Left ventricle myocardium inferior (tissue), 1 donor: ENCODE data around the gene PIK3CB. TPM values are rescaled to one million over a fixed set of nuclear protein-coding genes. Genes with fewer than 3 reads are reported as not detected.
A peak's percentile ranks its signal among the peaks of the same experiment; 100 is the strongest.
"Not testable (repeated sequence)": the region's sequence is repeated elsewhere in the genome, so short reads cannot be mapped to it uniquely, and the experiment has no call there.

Experiments
- DNase-seq: peaks from one replicate; pipeline ENCODE4 v3.0.0-alpha.2; 2020
- H3K27ac ChIP-seq: fragments of 200-600 bp; replicated peaks from 2 replicates; pipeline ENCODE4 v1.8.0; 2021
- H3K27me3 ChIP-seq: fragments of 200-600 bp; 2 replicates; pipeline ENCODE4 v1.8.0; 2021; ENCODE audit warnings: low read depth
- H3K36me3 ChIP-seq: fragments of 200-600 bp; 2 replicates; pipeline ENCODE4 v1.8.0; 2021
- H3K4me1 ChIP-seq: fragments of 200-600 bp; 2 replicates; pipeline ENCODE4 v1.8.0; 2021
- H3K4me3 ChIP-seq: fragments of 200-600 bp; 2 replicates; pipeline ENCODE4 v1.8.0; 2021; ENCODE audit warnings: mild to moderate bottlenecking, moderate library complexity
- H3K9me3 ChIP-seq: fragments of 200-600 bp; replicated peaks from 2 replicates; pipeline ENCODE4 v1.8.0; 2021
- intact Hi-C: fragments of 100-400 bp; cut with micrococcal nuclease; formaldehyde crosslinking; loops from one replicate; pipeline ENCODE4 v1.11.0; 2022
- total RNA-seq: library from RNA; stranded (reverse); fragmentation: NEBNext Ultra II Directional; extraction: Animal tissue kit (Norgen Biotek cat#: 25700); gene quantifications from one replicate; pipeline ENCODE4 v1.2.1, GENCODE V29; 2021
- TF ChIP-seq, protein P1 (sequence below): fragments of 200-600 bp; IDR thresholded peaks from 2 replicates; pipeline ENCODE4 v1.8.0; 2021; ENCODE audit warnings: antibody characterized with exemption, mild to moderate bottlenecking, borderline replicate concordance
- donor health status: DM: no; HTN: yes; CAD: no; lungs with severe emphysema.

PIK3CB gene
- total RNA-seq, 1 donor from 2014 or later: 31.5 TPM

DNA sequence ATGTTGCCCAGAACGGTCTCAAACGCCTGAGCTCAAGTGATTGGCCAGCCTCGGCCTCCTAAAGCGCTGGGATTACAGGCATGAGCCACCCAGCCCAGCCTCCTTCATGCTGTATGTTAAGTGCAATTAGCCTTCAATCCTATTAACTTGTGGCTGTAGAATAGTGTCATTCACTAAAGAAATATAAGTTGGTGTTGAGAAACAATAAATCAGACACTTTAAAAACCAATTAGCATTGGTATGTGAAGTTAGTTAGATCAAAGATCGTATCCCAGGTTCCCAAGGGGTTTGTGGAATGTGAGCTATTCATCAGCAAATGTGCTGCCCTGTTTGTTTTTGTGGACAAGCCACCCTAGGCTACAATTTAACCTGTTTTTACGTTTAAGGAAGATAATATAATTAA is 11.0 kb upstream of the PIK3CB start:
- Histone ChIP-seq H3K36me3 (no peaks in the 10 kb centered on the region), H3K27me3 (no peaks in the 10 kb centered on the region), H3K9me3 (no peaks in the 10 kb centered on the region), H3K4me1 (peaks cover 21% of the 10 kb centered on the region), H3K4me3 (no peak overlapping the region), H3K27ac (peak overlapping the region; percentile 69)
- intact Hi-C loops: no loop called here
- no peak for DNase-seq
- TF ChIP-seq, protein P1, sequence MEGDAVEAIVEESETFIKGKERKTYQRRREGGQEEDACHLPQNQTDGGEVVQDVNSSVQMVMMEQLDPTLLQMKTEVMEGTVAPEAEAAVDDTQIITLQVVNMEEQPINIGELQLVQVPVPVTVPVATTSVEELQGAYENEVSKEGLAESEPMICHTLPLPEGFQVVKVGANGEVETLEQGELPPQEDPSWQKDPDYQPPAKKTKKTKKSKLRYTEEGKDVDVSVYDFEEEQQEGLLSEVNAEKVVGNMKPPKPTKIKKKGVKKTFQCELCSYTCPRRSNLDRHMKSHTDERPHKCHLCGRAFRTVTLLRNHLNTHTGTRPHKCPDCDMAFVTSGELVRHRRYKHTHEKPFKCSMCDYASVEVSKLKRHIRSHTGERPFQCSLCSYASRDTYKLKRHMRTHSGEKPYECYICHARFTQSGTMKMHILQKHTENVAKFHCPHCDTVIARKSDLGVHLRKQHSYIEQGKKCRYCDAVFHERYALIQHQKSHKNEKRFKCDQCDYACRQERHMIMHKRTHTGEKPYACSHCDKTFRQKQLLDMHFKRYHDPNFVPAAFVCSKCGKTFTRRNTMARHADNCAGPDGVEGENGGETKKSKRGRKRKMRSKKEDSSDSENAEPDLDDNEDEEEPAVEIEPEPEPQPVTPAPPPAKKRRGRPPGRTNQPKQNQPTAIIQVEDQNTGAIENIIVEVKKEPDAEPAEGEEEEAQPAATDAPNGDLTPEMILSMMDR: no peak

DNA sequence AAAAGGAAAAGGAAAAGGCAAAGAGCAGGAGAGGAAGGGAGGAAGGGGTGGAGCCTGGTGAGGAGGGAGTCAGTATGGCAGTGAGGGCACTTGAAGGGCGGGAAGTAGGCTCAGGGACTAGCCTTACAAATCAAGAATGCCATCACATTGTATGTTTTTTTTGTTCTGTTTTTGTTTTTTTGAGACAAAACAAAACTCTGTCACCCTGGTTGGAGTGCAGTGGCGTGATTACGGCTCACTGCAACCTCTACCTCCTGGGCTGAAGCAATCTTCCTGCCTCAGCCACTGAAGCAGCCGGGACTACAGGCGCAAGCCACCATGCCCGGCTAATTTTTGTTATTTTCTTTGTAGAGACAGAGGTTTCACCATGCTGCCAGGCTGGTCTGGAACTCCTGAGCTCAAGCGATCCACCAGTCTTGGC is 10.5 kb upstream of the PIK3CB start:
- intact Hi-C loops: no loop called here
- Histone ChIP-seq H3K4me1 (peaks cover 21% of the 10 kb centered on the region), H3K36me3 (no peaks in the 10 kb centered on the region), H3K9me3 (no peaks in the 10 kb centered on the region), H3K27me3 (no peaks in the 10 kb centered on the region), H3K4me3 (no peak overlapping the region), H3K27ac (peak overlapping the region; percentile 69)
- DNase-seq: no peak
- TF ChIP-seq, protein P1: no peak

DNA sequence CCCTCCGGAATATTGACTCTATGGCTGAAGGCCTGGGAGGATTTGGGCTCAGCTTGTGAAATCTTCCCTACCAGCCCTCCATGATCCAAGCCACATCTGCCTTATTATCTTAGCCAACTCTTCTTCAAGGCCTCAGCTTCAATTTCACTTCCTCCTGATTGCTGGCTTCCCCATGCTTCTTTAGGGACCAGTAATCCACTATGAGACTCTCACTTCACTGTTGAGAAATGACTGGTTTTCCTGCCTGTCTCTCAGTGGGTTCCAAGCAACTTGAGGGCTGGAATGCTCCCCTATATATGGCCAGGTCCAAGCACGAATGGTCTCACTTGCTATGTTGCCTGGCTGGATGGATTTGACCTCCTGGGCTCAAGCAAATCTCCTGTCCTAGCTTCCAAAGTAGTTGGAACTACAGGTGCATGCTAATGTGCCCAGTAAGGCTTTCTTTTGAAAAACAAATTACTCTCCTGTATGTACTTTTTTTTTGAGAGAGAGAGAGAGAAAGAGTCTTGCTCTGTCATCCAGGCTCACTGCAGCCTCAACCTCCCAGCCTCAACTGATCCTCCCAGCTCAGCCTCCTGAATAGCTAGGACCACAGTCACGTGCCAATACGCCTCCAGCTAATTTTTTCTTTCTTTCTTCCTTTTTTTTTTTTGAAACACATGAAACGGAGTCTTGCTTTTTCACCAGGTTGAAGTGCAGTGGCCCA is 7.9 kb upstream of the PIK3CB start:
- no peaks in the 10 kb centered on the region for H3K27me3 ChIP-seq
- DNase-seq: no peak
- peaks cover 21% of the 10 kb centered on the region for H3K4me1 ChIP-seq
- intact Hi-C loops: no loop called here
- H3K27ac ChIP-seq: no peak overlapping the region
- H3K4me3 ChIP-seq: no peak overlapping the region
- no peaks in the 10 kb centered on the region for H3K36me3 ChIP-seq
- no peaks in the 10 kb centered on the region for H3K9me3 ChIP-seq
- TF ChIP-seq, protein P1: no peak

GRCh38 chr3:138838385-138838784 is 3.7 kb upstream of the PIK3CB start:
- intact Hi-C loops, H3K36me3 ChIP-seq, DNase-seq, H3K4me3 ChIP-seq, H3K9me3 ChIP-seq, H3K27me3 ChIP-seq, H3K27ac ChIP-seq: not testable (repeated sequence)
- H3K4me1 ChIP-seq: peaks cover 23% of the 10 kb centered on the region

DNA sequence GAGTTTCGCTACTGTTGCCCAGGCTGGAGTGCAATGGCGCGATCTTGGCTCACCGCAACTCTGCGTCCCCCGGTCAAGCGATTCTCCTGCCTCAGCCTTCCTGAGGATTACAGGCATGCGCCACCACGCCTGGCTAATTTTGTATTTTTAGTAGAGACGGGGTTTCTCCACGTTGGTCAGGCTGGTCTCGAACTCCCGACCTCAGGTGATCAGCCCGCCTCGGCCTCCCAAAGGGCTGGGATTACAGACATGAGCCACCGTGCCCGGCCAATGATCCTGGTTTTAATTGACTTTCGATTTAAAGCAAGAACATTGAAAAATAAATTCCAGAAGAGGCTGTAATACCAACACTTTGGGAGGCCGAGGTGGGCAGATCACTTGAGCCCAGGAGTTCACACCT is 1.1 kb upstream of the PIK3CB start:
- H3K4me1 ChIP-seq: peaks cover 28% of the 10 kb centered on the region
- intact Hi-C loops, H3K9me3 ChIP-seq, H3K4me3 ChIP-seq, H3K36me3 ChIP-seq, DNase-seq, H3K27me3 ChIP-seq: not testable (repeated sequence)
- peak overlapping the region; percentile 99 for H3K27ac ChIP-seq

- intact Hi-C loops: no loop called here
- no peaks in the 10 kb centered on the region for H3K36me3 ChIP-seq
- TF ChIP-seq, protein P1: no peak
Measured at GRCh38 chr3:138835397-138835757, 649 bp upstream of the PIK3CB start.

More at GRCh38 chr3:138835397-138835757, 649 bp upstream of the PIK3CB start:
- Histone ChIP-seq H3K4me3 (peak overlapping the region; percentile 92), H3K27me3 (no peaks in the 10 kb centered on the region), H3K9me3 (no peaks in the 10 kb centered on the region), H3K4me1 (peaks cover 28% of the 10 kb centered on the region), H3K27ac (peak overlapping the region; percentile 99)
- no peak for DNase-seq
